Tibial nerve (tissue), 4 donors: ENCODE measurements around the gene NECTIN1.

Experiments
- CTCF ChIP-seq, 5 experiments: fragments of 200-600 bp in 3 of 5; fragments of 450-650 bp in 2 of 5; sonication (generic) in 3 of 5; IDR thresholded peaks; one replicate each; pipeline ENCODE4 v1.5.1; 2016 to 2019; ENCODE audit warnings: antibody characterized with exemption in 5 of 5, mild to moderate bottlenecking in 3 of 5, moderate library complexity in 2 of 5
- EP300 ChIP-seq, 2 donors: sonication (generic); formaldehyde crosslinking; IDR thresholded peaks; one replicate each; pipeline ENCODE4 v1.6.1; 2017; ENCODE audit warnings: antibody characterized with exemption in 2 of 2, mild to moderate bottlenecking in 1 of 2
- POLR2A ChIP-seq, 2 donors: fragments of 450-650 bp; IDR thresholded peaks; one replicate each; pipeline ENCODE4 v1.6.1; 2017; ENCODE audit warnings: antibody characterized with exemption in 2 of 2, mild to moderate bottlenecking in 2 of 2, moderate library complexity in 2 of 2

- TF ChIP-seq CTCF (IDR thresholded peaks at IDR 0.05) (peak in 3 of 5 experiments; percentile 15 to 20 (median 16)), POLR2A (IDR thresholded peaks at IDR 0.05) (no peak), EP300 (IDR thresholded peaks at IDR 0.05) (no peak)
Measured at GRCh38 chr11:119727523-119728151, 1.4 kb downstream of the NECTIN1 start.
